Adrenal gland (tissue), 5 donors: ENCODE data around the gene CDS1.

ENCODE experiments used
- POLR2A ChIP-seq, 2 donors: fragments of 450-650 bp; IDR thresholded peaks; one replicate each; pipeline ENCODE4 v1.6.1; 2017; ENCODE audit warnings: antibody characterized with exemption in 2 of 2, mild to moderate bottlenecking in 2 of 2, moderate library complexity in 1 of 2
- TF ChIP-seq, protein P1 (sequence below), 6 experiments: fragments of 450-650 bp in 4 of 6; fragments of 200-600 bp in 2 of 6; sonication (generic) in 1 of 6; IDR thresholded peaks; 1 replicate in 5 of 6; 2 replicates in 1 of 6; pipeline versions ENCODE4 v1.5.1 to v1.8.0; 2016 to 2021; ENCODE audit warnings: antibody characterized with exemption in 6 of 6, mild to moderate bottlenecking in 2 of 6, moderate library complexity in 1 of 6
- donor health status: DM: no; HTN: no; CAD: no.

- TF ChIP-seq, protein P1, sequence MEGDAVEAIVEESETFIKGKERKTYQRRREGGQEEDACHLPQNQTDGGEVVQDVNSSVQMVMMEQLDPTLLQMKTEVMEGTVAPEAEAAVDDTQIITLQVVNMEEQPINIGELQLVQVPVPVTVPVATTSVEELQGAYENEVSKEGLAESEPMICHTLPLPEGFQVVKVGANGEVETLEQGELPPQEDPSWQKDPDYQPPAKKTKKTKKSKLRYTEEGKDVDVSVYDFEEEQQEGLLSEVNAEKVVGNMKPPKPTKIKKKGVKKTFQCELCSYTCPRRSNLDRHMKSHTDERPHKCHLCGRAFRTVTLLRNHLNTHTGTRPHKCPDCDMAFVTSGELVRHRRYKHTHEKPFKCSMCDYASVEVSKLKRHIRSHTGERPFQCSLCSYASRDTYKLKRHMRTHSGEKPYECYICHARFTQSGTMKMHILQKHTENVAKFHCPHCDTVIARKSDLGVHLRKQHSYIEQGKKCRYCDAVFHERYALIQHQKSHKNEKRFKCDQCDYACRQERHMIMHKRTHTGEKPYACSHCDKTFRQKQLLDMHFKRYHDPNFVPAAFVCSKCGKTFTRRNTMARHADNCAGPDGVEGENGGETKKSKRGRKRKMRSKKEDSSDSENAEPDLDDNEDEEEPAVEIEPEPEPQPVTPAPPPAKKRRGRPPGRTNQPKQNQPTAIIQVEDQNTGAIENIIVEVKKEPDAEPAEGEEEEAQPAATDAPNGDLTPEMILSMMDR (IDR thresholded peaks at IDR 0.05) = no peak
- TF ChIP-seq POLR2A (IDR thresholded peaks at IDR 0.05) = no peak
Measured at GRCh38 chr4:84651499-84651898, 68.6 kb downstream of the CDS1 start.
